HG02938 (cell line): Measurements from ENCODE around the gene GGTLC1.
A peak's percentile ranks its signal among the peaks of the same experiment; 100 is the strongest.

Source experiments
- ATAC-seq: cut with Tn5 transposase; IDR thresholded peaks from one replicate; pipeline ENCODE4 v1.9.1; 2021; ENCODE audit warnings: mild to moderate bottlenecking, moderate library complexity; ENCODE audit not compliant: unreplicated experiment

GGTLC1 gene

DNA sequence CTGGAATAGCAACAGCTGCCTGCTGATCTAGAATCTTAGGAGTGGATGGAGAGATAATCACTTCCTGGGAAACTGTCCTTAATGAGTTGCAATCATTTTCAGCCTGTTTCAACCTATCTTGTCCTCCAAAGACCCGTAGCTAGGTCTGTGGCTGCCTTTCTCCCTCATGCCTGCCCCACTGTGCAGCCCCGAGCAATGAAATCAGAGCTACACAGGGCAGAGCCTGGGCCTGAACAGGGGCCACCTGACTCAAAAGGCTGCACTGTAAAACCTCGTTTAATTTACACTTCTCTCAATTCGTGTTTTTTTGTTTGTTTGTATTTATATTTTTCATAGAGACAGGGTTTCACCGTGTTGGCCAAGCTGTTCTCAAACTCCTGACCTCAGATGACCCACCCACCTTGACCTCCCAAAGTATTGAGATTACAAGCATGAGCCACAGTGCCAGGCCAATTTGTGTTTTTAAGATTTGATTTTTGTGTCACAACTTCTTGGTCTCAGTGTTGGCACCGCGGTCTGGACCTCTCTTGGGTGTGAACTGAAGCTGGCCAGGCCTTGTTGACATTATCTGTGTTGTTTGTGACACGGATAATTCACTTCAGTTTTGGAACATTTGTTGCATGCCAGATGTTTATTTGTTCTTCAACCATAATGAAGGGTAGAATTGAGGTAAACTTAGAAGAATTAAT lies 21.5 kb downstream of the GGTLC1 start:
- ATAC-seq = no peak

DNA sequence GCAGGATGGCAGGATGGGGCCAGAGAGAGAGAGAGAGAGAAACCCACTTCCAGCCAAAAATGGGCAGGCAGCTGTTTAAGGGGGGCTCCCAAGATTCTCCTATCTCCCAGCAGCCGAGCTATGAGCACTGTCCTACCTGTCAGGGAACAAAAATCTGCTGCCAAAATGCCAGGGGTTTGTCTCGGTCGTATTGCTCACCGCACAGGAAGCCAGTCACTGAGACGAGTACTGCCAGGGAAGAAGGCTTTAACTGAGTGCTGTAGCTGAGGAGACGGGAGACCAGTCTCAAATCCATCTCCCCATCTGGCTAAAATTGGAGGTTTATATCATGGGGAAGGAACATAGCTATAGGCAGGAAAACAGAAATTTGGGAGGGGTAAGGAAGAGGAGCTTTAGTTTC lies 22.3 kb downstream of the GGTLC1 start:
- ATAC-seq = no peak

DNA sequence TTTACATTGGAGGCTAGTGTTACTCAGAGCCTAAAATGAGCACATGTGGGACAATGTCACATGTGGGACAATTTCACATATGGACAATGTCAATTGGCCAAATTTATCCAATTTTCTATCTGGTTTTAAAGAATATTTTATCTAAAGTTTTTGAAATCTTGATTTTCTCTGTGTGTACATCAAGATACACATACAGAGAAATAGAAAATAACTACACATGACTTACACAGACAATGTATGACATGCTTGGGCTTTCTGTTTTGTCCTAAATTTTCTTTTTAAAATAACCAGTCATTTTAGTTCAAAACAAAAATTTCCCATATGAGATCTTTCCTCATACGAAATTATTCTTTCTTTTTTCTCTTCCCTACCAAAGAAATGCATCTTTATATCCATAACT lies 24.6 kb downstream of the GGTLC1 start:
- no peak for ATAC-seq

DNA sequence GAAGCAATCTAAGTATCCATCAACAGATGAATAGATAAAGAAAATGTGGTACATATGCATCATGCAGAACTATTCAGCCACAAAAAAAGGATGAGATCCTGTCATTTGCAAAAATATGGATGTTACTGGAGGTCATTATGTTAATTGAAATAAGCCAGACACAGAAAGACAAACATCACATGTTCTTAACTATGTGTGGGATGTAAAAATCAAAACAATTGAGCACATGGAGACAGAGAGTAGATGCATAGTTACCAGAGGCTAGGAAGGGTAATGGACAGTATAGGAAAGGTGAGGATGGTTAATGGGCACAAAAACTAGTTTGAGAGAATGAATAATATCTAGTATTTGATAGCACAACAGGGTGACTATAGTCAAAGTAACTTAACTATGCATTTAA lies 26.3 kb downstream of the GGTLC1 start:
- no peak for ATAC-seq

DNA sequence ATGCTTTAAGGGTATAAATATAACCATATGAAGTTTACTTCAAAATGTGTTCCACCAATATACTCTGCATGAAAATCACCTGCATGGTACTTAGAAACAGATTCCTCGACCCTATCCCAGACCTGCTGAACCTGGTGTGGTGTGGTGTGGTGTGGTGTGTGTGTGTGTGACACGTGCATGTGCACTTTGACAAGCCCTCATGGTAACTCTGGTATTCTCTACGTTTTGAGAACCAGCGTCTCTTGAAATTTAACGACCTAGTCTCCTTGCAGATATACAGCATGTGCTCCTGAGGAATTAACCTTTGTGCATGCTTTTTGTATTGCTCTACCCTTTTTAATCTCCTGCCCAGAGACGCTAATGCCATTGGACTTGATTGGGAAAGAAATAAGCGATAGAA lies 29.5 kb downstream of the GGTLC1 start:
- ATAC-seq = no peak

DNA sequence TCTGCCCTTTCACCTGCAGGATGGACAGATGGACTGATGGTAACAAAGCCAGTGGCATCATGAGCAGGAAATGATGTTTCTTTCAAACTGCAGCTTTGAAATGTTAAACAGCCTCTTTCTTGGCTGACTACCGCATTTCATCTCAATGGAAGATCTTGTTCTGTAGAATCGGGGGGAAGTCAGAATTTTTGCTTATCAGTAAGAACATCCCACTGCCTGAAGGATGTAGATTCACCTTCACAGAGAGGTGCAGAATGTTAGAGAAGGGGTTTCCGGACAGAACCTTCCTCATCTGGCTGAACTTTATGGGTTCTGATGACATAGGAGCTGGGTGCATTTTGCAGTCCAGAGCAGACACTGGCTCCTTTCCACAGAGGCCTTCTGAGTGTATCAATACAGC lies 32.7 kb downstream of the GGTLC1 start:
- no peak for ATAC-seq

DNA sequence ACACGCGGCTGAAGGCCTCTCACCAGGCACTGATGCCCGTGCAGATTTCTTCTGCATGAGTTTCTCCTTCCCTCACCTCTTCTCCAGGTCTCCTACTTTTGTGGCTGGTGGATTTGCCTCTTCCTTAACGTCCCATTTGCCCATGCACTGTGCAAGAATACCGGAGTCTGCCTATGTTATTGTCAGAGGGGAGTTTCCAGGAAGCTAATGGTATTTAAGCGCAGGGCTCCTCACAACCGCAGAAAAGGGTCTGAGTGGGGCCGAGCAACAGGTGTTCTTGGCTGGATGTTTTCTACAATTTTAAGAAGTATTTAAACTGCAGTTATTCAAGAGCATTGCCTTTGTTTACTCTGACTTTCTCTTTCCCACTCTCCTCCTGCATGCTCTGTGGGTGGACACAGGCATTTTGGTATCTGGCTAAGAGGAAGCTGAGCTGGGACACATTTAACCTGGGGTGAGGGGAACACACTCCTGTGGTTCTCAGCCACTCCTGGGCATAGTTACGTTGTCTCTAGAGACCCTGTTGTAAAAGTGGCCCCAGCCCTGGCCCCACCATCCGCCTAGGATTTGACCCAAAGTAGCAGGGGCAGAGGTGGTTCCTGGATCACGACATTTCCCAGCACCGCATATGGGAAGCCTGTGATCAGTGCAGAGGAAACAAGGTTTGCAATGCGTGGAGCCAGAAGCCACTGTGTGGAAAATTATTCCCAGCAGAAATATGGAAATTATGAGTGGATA lies 34.4 kb downstream of the GGTLC1 start:
- ATAC-seq = no peak

DNA sequence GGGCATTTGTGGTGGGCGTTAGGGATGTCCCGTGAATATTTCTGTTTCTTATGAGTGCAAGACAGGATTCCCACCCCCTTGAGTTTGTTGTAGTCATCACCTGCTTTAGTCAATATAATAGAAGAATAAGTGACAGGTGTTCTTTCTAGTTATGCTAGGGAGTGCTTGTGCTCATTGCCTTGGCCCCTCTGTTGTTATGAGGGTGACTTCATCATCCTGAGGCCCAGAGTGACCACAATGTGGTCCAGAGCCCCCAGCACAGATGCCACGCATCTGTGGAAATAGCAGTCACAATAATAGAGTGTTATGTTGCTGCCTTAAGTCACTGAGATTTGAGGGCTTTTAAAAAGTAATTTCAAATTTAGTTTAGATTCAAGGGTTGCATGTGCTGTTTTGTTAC lies 42.4 kb downstream of the GGTLC1 start:
- ATAC-seq = no peak

DNA sequence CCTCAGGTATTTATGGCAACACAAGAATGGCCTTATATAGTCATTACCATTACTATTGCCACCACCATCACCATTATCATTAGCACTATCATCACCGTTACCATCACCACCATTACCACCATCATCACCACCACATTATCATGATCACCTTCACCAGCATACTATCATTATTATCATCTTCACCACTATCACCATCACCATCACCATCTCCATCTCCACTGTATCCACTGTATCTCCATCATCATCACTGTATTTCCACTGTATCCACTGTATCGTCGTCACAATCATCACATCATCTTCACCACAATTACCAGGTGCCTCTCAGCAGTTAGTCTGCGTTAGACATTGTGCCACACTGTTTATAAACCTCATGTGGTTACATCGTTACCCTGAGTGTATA lies 45.3 kb downstream of the GGTLC1 start:
- no peak for ATAC-seq

DNA sequence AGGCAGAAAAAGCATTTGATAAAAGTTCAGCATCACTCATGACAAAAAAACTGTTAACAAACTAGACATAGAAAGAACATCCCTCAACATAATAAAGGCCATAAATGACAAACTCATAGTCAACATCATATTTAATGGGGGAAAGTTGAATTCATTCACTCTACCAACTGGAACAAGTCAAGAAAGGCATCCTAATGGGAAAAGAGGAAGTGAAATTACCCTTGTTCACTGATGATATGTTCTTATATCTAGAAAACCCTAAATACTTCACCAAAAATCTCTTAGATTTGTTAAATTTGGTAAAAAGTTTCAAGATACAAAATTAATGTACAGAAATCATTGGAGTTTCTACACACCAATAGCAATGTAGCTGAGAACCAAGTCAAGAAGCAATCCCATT lies 48.9 kb downstream of the GGTLC1 start:
- no peak for ATAC-seq

DNA sequence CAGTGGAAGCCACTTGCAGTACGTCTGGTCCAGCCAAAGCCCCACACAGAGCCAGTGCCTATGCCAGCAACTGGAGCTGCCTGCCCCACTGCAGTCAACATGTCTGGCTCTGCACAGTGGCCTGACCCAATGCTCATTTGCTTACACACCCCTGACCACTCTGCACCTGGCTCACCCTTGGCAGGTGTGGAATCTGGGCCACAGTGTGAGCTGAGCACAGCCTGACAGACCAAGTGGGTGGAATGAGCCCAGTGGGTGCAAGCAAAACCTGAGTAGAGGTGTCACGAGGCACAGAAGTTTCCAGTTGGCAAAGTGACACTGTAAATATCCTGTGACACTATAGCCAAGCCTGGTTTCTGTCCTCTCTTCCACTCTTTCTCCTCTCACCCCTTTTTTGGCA lies 49.5 kb downstream of the GGTLC1 start:
- no peak for ATAC-seq

DNA sequence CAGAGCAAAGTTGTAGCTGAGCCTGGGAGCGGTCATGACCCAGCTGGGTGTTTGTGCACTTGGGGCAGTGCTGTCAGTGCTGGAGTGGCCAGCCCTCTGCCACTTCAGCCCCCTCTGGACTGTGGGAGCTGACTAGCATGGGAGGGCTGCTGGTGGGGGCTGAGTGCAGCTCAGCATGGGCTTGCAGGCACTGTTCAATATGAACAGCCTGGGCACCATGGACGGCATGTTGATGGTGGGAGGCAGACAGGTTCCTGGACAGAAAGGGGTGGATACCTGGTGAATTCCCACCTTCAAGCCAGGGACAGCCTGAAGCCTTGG lies 50.5 kb downstream of the GGTLC1 start:
- ATAC-seq = no peak

DNA sequence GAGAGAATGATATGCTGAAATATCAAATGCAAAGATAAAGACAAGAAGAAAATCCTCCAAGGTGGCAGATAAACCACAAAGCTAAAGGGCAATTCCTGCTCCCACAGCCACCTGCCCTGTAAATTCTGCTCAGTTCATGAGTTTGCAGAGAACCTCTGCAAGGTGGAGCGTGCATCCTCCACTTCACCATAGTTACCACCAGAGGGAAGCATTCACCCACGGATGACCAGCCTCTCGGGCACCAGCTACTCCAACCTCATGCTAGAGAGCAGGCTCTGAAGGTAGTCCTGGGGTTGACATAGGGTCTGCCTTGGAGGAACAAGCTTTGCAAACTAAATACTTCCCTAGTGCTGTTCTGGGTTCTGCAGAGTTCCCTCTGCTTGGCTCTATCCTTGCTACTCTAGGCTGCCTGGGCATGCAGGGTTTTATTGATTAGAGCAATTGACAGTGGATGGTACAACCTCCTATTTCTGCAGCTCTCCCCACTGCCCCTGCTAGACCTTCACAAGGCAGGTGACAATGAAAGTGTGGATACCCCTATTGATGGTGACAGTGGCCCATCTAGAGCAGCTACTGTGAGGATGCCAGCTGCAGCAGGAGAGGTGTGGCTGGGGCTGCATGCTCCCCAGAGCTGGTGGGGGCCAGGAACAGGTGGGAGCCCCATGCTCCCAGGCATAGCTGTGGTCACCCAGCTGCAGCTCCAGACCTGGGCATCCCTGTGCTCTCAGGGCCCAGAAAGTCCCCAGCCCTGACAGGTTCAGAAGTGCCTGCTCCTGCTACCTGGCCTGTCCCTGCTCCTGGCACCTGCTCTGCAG lies 51.1 kb downstream of the GGTLC1 start:
- ATAC-seq = peak; percentile 80
